ENCODE measurements around the gene GNB1L. TPM values are rescaled to one million over a fixed set of nuclear protein-coding genes. Genes with fewer than 3 reads are reported as not detected.

Gene GNB1L
- total RNA-seq, 1 donor from 2014 or later, result 3.7 TPM

- TF ChIP-seq CTCF (IDR thresholded peaks at IDR 0.05; ENCODE audit: unreplicated experiment), result no peak
- Mint-ChIP-seq H3K9me3 (ENCODE audit: unreplicated experiment) (no peaks in the 10 kb centered on the region), H3K27me3 (ENCODE audit: unreplicated experiment) (peaks cover 29% of the 10 kb centered on the region), H3K4me3 (ENCODE audit: unreplicated experiment) (peak overlapping the region; percentile 32), H3K4me1 (ENCODE audit: unreplicated experiment) (peaks cover 34% of the 10 kb centered on the region), H3K36me3 (ENCODE audit: low read depth, unreplicated experiment) (peaks cover 6% of the 10 kb centered on the region), H3K27ac (ENCODE audit: unreplicated experiment) (no peak overlapping the region)
- DNase-seq (ENCODE audit: low spot score), result no peak
These were observed 93.5 kb downstream of the GNB1L start for GRCh38 chr22:19760951-19761724.

GRCh38 chr22:19760058-19760950, 94.4 kb downstream of the GNB1L start, which contains the start of gene TBX1:
TBX1 (plus strand) TSS chr22:19760778; CDS start chr22:19760844, 66 bp downstream.
- no peak for DNase-seq (ENCODE audit: low spot score)

GRCh38 chr22:19759427-19760057, 95.1 kb downstream of the GNB1L start:
- no peak for DNase-seq (ENCODE audit: low spot score)
- peak overlapping the region; percentile 13 for H3K27ac Mint-ChIP-seq (ENCODE audit: unreplicated experiment)
- peaks cover 32% of the 10 kb centered on the region for H3K27me3 Mint-ChIP-seq (ENCODE audit: unreplicated experiment)

More at GRCh38 chr22:19760058-19760950, 94.4 kb downstream of the GNB1L start, which contains the start of gene TBX1:
- Mint-ChIP-seq H3K4me1 (ENCODE audit: unreplicated experiment) (peaks cover 37% of the 10 kb centered on the region), H3K9me3 (ENCODE audit: unreplicated experiment) (no peaks in the 10 kb centered on the region), H3K27me3 (ENCODE audit: unreplicated experiment) (peaks cover 32% of the 10 kb centered on the region), H3K36me3 (ENCODE audit: low read depth, unreplicated experiment) (peaks cover 6% of the 10 kb centered on the region), H3K4me3 (ENCODE audit: unreplicated experiment) (peak within 1 kb of the TSS; percentile 76), H3K27ac (ENCODE audit: unreplicated experiment) (peak within 1 kb of the TSS; percentile 13)
- TF ChIP-seq CTCF (IDR thresholded peaks at IDR 0.05; ENCODE audit: unreplicated experiment), result no peak

GRCh38 chr22:19758896-19759426, 95.7 kb downstream of the GNB1L start:
- Mint-ChIP-seq H3K36me3 (ENCODE audit: low read depth, unreplicated experiment) (peaks cover 6% of the 10 kb centered on the region), H3K27ac (ENCODE audit: unreplicated experiment) (no peak overlapping the region), H3K4me3 (ENCODE audit: unreplicated experiment) (no peak overlapping the region), H3K9me3 (ENCODE audit: unreplicated experiment) (no peaks in the 10 kb centered on the region), H3K27me3 (ENCODE audit: unreplicated experiment) (peaks cover 30% of the 10 kb centered on the region), H3K4me1 (ENCODE audit: unreplicated experiment) (peaks cover 31% of the 10 kb centered on the region)
- no peak for TF ChIP-seq CTCF (IDR thresholded peaks at IDR 0.05; ENCODE audit: unreplicated experiment)
- no peak for DNase-seq (ENCODE audit: low spot score)

More at GRCh38 chr22:19759427-19760057, 95.1 kb downstream of the GNB1L start:
- Mint-ChIP-seq H3K4me3 (ENCODE audit: unreplicated experiment) (peak overlapping the region; percentile 76), H3K4me1 (ENCODE audit: unreplicated experiment) (peaks cover 33% of the 10 kb centered on the region), H3K9me3 (ENCODE audit: unreplicated experiment) (no peaks in the 10 kb centered on the region), H3K36me3 (ENCODE audit: low read depth, unreplicated experiment) (peaks cover 6% of the 10 kb centered on the region)
- TF ChIP-seq CTCF (IDR thresholded peaks at IDR 0.05; ENCODE audit: unreplicated experiment), result peak; percentile 15
